HAP-1 (cell line): ENCODE results near the gene CENPK.
"Not testable (repeated sequence)": the region's sequence is repeated elsewhere in the genome, so short reads cannot be mapped to it uniquely, and the experiment has no call there.

Experiments used
- DNase-seq, 2 experiments: peaks; one replicate each; pipeline ENCODE4 v3.0.0-alpha.2; 2016 to 2020; ENCODE audit warnings: low spot score in 2 of 2
- H3K27me3 ChIP-seq: fragments of 250-450 bp; sonication (Bioruptor Pico); 2 replicates; pipeline ENCODE4 v1.5.1; 2020; ENCODE audit warnings: low read depth, mild to moderate bottlenecking, moderate library complexity
- H3K36me3 ChIP-seq: fragments of 250-450 bp; sonication (Bioruptor Pico); replicated peaks from 2 replicates; pipeline ENCODE4 v1.5.1; 2020; ENCODE audit warnings: mild to moderate bottlenecking
- H3K4me1 ChIP-seq: fragments of 250-450 bp; sonication (Bioruptor Pico); 2 replicates; pipeline ENCODE4 v1.5.1; 2020; ENCODE audit warnings: mild to moderate bottlenecking
- H3K4me3 ChIP-seq: fragments of 250-450 bp; sonication (Bioruptor Pico); 2 replicates; pipeline ENCODE4 v1.5.1; 2020; ENCODE audit warnings: mild to moderate bottlenecking, moderate library complexity
- H3K9me3 ChIP-seq: fragments of 250-450 bp; sonication (Bioruptor Pico); 2 replicates; pipeline ENCODE4 v1.5.1; 2020; ENCODE audit warnings: mild to moderate bottlenecking, moderate library complexity
- in situ Hi-C: fragments of 300-500 bp; cut with MboI; formaldehyde crosslinking; loops from 3 replicates; pipeline ENCODE4 v1.14.3; 2020; ENCODE audit warnings: low sequenced_read_pairs, inconsistent platforms, mixed read lengths

Gene CENPK, protein sequence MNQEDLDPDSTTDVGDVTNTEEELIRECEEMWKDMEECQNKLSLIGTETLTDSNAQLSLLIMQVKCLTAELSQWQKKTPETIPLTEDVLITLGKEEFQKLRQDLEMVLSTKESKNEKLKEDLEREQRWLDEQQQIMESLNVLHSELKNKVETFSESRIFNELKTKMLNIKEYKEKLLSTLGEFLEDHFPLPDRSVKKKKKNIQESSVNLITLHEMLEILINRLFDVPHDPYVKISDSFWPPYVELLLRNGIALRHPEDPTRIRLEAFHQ

GRCh38 chr5:65562731-65563701 is at the start of gene CENPK, which contains the start of gene PPWD1:
Gene CENPK (minus strand): TSS chr5:65563168. CDS start chr5:65554907, 8,261 bp downstream.
Gene PPWD1 (plus strand): TSS chr5:65563296. CDS start chr5:65563311, 15 bp downstream.
- Histone ChIP-seq H3K36me3 (peaks cover 8% of the 10 kb centered on the region), H3K4me1 (peaks cover 11% of the 10 kb centered on the region; the same call in 1 of the 2 replicates), H3K27me3 (no peaks in the 10 kb centered on the region), H3K9me3 (no peaks in the 10 kb centered on the region), H3K4me3 (peak within 1 kb of the TSS; percentile 93)
- in situ Hi-C loops: no loop called here
- peak; percentile 93 to 96 for DNase-seq

DNA sequence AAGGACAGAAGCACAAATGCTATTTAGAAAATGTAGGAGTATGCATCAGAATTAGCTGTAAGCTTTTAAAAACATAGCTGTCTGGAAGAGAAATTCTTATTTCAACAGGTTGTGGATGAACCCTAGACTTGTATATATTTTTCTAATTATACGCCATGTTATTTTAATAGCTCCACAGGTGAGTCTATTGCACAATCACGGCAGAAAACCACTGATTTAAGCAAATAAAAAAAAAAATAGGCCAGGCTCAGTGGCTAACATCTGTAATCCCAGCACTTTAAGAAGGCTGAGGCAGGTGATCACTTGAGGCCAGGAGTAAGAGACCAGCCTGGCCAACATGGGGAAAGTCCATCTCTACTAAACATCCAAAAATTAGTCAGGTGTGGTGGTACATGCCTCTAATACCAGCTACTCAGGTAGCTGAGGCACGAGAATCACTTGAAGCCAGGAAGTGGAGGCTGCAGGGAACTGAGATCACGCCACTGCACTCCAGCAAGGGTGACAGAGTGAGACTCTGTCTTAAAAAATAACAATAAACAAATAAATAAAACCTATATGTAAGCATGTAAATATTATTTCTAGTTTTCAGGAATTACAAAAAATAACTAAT is 49.4 kb upstream of the CENPK start:
- Histone ChIP-seq H3K4me3 (no peak overlapping the region), H3K4me1 (no peaks in the 10 kb centered on the region), H3K36me3 (peaks cover 17% of the 10 kb centered on the region), H3K27me3 (no peaks in the 10 kb centered on the region), H3K9me3 (no peaks in the 10 kb centered on the region)
- DNase-seq: no peak
- in situ Hi-C loops: no loop called here

- Histone ChIP-seq H3K36me3 (peaks cover 22% of the 10 kb centered on the region), H3K27me3 (no peaks in the 10 kb centered on the region), H3K4me3 (no peak overlapping the region), H3K4me1 (no peaks in the 10 kb centered on the region), H3K9me3 (no peaks in the 10 kb centered on the region)
- in situ Hi-C loops: no loop called here
- DNase-seq: no peak
Measured at GRCh38 chr5:65611524-65611923, 48.6 kb upstream of the CENPK start.

DNA sequence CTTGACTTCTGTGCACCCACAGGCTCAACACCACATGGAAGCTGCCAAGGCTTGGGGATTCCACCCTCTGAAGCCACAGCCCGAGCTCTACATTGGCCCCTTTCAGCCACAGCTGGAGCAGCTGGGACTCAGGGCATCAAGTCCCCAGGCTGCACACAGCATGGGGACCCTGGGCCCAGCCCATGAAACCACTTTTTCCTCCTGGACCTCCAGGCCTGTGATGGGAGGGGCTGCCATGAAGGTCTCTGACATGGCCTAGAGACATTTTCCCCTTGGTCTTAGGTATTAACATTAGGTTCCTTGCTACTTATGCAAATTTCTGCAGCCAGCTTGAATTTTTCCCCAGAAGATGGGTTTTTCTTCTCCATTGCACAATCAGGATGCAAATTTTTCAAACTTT is 38.8 kb upstream of the CENPK start:
- H3K4me1 ChIP-seq, in situ Hi-C loops, DNase-seq, H3K36me3 ChIP-seq, H3K4me3 ChIP-seq, H3K9me3 ChIP-seq, H3K27me3 ChIP-seq: not testable (repeated sequence)

GRCh38 chr5:65588694-65589093 is 25.7 kb upstream of the CENPK start:
- Histone ChIP-seq H3K4me1 (no peaks in the 10 kb centered on the region), H3K36me3 (peaks cover 52% of the 10 kb centered on the region), H3K4me3 (no peak overlapping the region), H3K9me3 (no peaks in the 10 kb centered on the region), H3K27me3 (no peaks in the 10 kb centered on the region)
- in situ Hi-C loops: no loop called here
- no peak for DNase-seq

DNA sequence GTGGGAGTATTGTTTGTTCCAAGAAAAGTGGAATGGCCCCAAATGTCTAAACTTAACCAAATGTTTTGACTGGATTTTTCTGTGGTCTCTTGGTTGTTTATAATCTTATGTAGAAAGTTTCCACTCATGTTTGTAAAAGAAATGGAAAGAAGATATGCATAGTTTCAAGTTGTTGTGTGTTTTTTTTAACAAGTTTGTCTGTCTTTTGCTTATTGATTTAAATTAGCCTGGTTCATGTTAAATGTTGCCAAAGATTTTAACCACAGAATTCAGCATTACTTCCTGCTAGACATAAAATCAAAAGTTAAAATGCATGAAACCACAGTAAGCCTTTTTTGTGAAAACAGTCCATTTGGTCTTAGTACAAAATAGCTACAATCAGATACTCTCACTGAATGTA is 14.2 kb upstream of the CENPK start:
- H3K36me3 ChIP-seq: peaks cover 32% of the 10 kb centered on the region
- H3K9me3 ChIP-seq: no peaks in the 10 kb centered on the region
- no peak overlapping the region for H3K4me3 ChIP-seq
- no peaks in the 10 kb centered on the region for H3K4me1 ChIP-seq
- in situ Hi-C loops: no loop called here
- no peaks in the 10 kb centered on the region for H3K27me3 ChIP-seq
- no peak for DNase-seq

DNA sequence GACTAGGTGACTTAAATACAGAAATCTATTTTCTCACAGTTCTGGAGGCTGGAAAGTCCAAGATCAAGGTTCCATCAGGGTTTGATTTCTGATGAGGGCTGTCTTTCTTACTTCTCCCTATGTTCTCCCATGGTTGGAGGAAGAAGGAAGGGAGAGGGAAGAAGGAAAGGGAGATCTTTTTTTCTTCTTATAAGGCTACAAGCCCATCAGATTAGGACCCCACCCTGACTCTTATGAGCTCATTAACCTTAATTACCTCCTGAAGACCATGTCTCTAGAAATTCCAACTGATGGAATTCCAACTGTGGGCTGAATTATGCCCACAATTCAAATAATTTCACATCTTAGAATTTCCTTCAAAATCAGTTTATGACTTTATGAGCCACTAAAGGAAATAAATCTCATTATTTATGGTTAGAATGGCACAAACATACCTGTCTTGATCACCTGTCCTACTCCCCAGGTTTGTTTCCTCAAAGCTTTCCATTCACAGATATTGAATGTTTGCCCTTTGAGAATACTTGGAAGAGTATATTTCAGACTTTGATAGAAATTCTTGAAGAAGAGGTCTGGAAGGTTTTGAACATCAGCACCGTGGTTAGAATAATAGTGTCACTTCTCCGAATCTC is 7.7 kb upstream of the CENPK start:
- Histone ChIP-seq H3K4me3 (no peak overlapping the region), H3K4me1 (no peaks in the 10 kb centered on the region), H3K27me3 (no peaks in the 10 kb centered on the region), H3K36me3 (peaks cover 26% of the 10 kb centered on the region), H3K9me3 (no peaks in the 10 kb centered on the region)
- in situ Hi-C loops: no loop called here
- DNase-seq: no peak

DNA sequence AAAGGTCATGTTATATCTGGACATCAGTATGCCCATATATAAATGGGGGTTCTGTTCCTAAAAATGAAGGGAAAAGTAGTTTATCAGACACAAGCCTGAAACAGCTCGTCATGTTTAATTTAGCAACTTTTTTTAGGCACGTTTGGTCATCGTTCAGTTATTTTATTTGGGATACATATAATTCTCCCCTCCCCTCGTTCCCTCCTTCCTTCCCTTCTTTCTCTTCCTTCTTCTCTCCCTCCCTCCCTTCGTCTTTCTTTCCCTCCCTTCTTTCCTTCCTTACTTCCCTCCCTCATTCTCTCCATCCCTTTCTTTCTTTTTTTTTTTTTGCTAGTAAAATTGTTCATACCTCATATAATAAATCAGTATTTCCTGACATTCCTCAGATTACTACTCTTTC is 3.5 kb upstream of the CENPK start:
- in situ Hi-C loops: no loop called here
- no peak for DNase-seq
- H3K36me3 ChIP-seq: peaks cover 17% of the 10 kb centered on the region; the same call in 1 of the 2 replicates
- no peak overlapping the region for H3K4me3 ChIP-seq
- H3K9me3 ChIP-seq: no peaks in the 10 kb centered on the region
- H3K4me1 ChIP-seq: peaks cover 7% of the 10 kb centered on the region; the same call in 1 of the 2 replicates
- no peaks in the 10 kb centered on the region for H3K27me3 ChIP-seq

DNA sequence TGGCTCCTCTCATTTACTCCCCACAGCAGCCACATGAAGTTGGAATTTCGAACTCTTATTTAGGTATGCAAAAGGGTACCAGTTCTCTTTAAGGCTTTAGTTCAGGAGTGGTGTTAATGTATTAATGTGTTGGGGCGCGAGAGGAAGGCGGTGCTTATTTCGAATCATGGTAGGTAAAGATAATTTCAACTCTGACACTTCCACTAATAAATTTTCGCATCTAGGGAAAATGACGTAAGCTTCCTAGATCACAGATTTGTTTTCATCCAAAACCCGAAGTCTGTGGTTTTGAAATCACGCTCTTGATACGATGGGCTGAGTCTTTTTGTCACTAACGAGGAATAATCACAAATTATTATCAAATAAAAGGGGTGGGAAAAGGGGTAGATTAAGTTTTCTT is 809 bp upstream of the CENPK start:
- Histone ChIP-seq H3K4me1 (peaks cover 11% of the 10 kb centered on the region; the same call in 1 of the 2 replicates), H3K36me3 (peaks cover 4% of the 10 kb centered on the region; the same call in 1 of the 2 replicates), H3K4me3 (peak overlapping the region; percentile 93), H3K9me3 (no peaks in the 10 kb centered on the region), H3K27me3 (no peaks in the 10 kb centered on the region)
- no peak for DNase-seq
- in situ Hi-C loops: no loop called here

DNA sequence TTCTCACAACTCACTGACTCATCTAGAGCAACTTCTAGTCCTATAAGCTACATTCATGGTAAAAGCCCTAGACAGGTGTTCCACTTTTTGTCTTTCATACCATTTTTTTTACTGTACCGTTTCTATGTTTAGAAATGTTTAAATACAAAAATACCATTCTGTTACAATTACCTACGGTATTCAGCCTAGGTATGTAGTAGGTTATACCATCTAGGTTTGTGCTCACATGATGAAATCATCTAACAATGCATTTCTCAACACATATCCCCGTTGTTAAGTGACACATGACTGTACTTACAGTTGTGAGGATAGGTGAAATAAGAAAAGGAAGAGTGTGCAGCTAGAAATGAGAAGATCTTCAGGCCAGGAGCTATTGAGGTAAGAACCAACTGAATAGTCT is 6.2 kb downstream of the CENPK start:
- peaks cover 18% of the 10 kb centered on the region for H3K36me3 ChIP-seq
- no peak for DNase-seq

DNA sequence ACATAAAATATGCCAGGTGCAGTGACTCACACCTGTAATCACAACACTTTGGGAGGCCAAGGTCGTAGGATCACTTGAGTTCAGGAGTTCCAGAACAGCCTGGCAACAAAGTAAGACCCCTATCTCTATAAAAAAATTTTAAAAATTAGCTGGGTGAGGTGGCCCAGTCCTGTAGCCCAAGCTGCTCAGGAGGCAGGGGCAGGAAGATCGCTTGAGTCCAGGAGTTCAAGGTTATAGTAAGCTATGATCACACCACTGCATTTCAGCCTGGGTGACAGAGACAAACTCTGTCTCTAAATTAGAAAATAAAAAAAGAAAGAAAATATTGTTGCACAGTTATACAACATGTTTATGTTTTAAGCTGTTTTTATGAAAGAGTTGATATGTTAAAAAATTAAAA is 6.8 kb downstream of the CENPK start:
- H3K4me1 ChIP-seq: peaks cover 14% of the 10 kb centered on the region
- no peak for DNase-seq
- in situ Hi-C loops: no loop called here
- no peak overlapping the region for H3K4me3 ChIP-seq
- H3K9me3 ChIP-seq: no peaks in the 10 kb centered on the region
- H3K27me3 ChIP-seq: no peaks in the 10 kb centered on the region
- peaks cover 18% of the 10 kb centered on the region for H3K36me3 ChIP-seq

More for the DNA sequence above, 6.2 kb downstream of the CENPK start:
- Histone ChIP-seq H3K4me1 (peaks cover 19% of the 10 kb centered on the region), H3K4me3 (no peak overlapping the region), H3K9me3 (no peaks in the 10 kb centered on the region), H3K27me3 (no peaks in the 10 kb centered on the region)
- in situ Hi-C loops: no loop called here

DNA sequence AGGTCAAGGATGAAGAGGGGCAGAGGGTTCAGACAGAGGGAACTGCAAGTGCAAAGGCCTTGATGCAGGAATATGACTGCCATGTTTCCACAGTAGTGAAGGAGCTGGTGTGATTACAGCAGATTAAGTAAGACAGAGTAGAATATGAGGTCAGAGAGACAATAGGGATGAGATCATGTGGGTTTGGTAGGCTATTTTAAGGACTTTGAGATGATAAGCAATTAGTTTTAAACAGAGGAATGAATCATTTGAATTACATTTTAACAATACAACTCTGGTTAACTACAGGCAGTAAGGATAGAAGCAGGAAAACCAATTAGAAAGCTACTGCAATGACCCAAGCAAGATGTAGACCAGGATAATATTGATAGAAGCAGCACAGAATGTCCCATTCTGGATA is 7.7 kb downstream of the CENPK start:
- no peak overlapping the region for H3K4me3 ChIP-seq
- in situ Hi-C loops: no loop called here
- no peaks in the 10 kb centered on the region for H3K9me3 ChIP-seq
- H3K36me3 ChIP-seq: peaks cover 20% of the 10 kb centered on the region
- no peak for DNase-seq
- H3K27me3 ChIP-seq: no peaks in the 10 kb centered on the region
- peaks cover 13% of the 10 kb centered on the region for H3K4me1 ChIP-seq

- Histone ChIP-seq H3K27me3 (no peaks in the 10 kb centered on the region), H3K4me1 (peaks cover 13% of the 10 kb centered on the region), H3K36me3 (peaks cover 28% of the 10 kb centered on the region), H3K4me3 (no peak overlapping the region), H3K9me3 (no peaks in the 10 kb centered on the region)
- DNase-seq: no peak
- in situ Hi-C loops: no loop called here
Measured at GRCh38 chr5:65553941-65554340, 9.0 kb downstream of the CENPK start.
